Activated CD4-positive, alpha-beta T cell treated with anti-CD3 and anti-CD28 coated beads, Interleukin-2, amount 50 U/mL, for 1 hour (primary cell): ENCODE measurements around the gene AP3S2.

Source experiments
- DNase-seq: peaks from one replicate; pipeline ENCODE4 v3.0.0-alpha.2; 2020

AP3S2 gene

GRCh38 chr15:89830639-89831038 is 63.2 kb downstream of the AP3S2 start:
- DNase-seq, result no peak

DNA sequence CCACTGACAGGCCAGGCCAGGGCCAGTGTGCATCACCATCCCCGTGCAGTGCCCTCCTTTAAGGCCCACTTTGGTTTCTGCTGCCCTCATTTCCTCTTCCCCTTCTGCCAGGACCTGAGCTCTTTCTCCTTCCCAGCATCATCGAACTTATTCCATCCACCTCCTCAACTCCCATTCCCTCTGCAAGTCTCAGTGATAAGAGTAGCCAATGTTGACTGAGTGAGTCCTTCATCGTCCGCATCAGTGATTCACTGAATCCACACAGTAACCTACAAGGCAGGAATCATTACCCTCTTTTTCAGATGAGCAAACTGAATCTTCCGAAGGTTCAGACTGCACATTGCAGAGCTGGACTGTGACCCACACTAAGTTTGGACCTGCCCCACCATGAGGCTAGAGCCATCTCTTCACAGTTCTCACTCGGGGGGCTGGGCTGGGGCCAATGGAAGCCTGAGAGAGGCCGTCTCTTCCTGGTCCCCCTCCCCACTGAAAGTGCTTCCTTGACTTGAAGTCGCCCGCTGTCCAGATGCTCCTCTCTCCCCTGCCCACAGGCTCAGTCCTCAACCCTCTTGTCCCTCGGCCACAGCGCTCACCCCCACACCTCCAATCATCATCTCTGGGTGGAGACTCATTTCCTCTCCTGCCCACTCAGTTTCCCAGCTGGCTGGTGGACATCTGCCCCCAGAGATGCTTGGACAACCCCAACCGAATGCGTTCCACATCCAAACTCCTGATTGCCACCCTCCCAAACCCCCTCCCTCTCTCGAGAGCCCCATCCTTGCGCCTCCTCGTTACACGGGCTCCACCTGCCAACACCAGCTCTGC is 64.0 kb downstream of the AP3S2 start:
- DNase-seq, result no peak

DNA sequence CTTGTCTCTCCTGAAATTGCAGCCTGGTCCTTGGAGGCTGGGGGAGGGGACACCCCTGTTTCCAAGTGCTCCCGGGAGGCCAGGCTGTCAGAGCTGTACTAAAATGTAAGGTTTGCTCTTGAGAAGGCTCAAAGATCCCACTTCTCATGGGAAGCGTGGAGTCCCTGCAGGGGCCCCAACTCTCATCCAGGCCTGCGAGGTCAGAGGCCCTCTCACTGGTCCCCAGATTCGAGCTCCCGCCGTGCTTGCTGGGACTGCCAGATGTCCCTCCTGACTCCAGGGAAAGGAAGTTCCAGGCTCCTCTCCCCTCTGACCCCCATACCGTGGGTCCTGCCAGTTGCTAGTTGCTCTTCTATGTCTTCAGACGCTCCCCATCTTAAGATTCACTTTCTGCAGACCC is 64.6 kb downstream of the AP3S2 start:
- DNase-seq, result no peak

- no peak for DNase-seq
Observed at GRCh38 chr15:89828281-89829145, 65.3 kb downstream of the AP3S2 start.

GRCh38 chr15:89827829-89828228 is 66.0 kb downstream of the AP3S2 start:
- DNase-seq, result no peak

GRCh38 chr15:89826671-89827655 is 66.8 kb downstream of the AP3S2 start:
- DNase-seq, result no peak

DNA sequence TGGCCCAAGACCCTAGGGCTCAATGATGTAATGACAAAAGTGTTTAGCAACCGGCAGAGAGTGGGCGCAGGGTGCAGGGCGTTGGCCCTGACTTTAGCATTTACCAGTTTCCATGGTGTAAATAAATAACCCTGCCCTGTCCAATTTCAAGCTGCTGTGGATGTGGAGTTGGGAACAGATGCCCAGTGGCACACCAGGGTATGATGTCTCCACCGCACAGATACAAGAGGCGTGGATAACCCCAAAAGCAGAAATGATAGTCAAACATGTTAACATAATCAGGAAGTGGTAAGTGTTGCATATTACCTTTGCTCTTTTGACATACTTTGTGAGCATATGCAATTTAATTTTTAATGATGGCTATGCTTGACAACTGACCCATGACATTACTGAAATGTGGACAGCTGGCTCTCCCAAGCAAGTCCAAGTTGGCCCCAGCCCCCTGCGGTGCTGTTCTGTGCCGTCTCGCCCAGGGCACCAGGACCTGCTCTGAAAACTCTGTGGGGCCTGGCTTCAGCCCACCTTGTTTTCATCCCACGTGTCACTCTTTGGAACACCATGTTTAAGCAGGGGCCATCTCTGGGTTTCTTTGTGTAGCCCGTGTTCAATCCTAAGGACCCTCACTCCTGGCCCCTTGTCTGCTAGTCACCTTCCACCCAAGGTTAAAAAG is 68.4 kb downstream of the AP3S2 start:
- DNase-seq, result no peak

- no peak for DNase-seq
Observed at GRCh38 chr15:89824607-89824867, 69.3 kb downstream of the AP3S2 start.

- no peak for DNase-seq
Observed at GRCh38 chr15:89823836-89824606, 69.8 kb downstream of the AP3S2 start.

DNA sequence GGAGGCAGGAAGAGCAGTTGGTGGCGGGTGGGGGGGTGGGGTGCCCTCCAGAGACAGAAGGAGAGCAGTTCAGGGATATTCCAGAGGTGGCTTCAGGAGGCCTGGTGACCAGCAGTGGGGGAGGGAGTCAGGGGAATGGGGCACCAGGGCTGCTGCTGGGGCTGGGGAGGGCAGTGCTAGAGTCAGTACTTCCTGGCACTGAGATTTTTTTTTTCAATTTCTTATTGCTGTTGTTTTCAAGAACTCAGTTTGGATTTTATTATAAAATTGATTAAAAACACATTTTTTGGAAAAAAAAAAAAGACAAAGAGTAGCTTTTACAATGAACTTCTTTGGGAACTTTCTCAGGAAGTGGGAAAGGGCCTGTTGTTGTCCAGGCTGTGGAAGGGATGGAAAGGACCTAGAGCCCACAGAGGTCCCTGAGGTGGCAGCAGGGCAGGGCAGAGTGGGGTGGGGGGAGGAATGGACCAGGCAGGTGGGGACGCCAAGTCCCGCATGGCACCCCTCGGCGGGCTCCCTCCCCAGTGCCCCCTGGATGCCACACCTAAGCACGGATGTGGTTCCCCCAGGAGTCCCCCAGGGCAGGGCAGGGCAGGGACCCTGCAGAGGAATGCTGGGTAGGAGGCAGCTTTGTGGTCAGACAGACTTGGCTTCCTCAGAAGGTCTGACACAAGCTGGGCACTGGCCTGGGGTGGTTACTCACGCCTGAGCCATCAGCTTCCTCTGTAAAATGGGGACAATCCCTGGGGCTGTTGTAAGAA is 70.7 kb downstream of the AP3S2 start:
- DNase-seq, result no peak

DNA sequence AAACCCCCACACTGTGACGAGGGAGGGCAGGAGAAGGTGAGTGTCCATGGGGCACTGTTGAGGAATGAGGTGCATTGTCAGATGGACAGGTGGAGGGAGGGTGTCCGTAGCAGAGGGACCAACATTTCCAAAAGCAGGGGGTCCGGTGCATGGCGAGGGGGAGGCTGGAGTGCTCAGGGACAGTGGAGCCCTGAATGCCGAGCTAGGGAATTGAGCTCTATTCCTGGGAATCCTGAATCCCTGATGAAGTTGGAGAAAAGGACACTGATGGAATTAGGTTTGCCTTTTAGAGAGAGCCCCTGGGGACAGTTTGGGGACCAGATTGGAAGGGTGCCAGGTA is 71.2 kb downstream of the AP3S2 start:
- DNase-seq, result no peak

DNA sequence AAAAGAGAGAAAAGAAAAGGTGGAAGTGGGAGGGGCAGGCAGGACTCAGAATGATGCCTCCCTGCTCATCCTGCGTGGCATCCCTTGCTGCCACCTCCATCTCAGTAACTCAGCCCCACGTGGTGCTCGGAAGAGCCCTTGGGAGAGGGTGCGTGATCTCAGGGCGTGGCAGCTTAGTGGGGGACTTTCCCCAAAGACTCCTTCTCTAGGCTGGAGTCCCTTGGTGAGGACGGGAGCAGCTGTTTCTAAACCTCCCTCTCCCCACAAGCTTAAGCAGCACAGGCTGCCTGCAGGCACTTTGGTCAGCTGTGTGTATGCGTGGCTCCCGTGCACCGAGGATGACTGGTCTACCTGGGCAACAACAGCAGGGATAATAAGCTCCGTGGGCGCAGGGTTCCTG is 71.8 kb downstream of the AP3S2 start:
- DNase-seq, result no peak

- DNase-seq, result no peak
Observed at GRCh38 chr15:89820666-89821611, 72.9 kb downstream of the AP3S2 start.

GRCh38 chr15:89818287-89818686 is 75.5 kb downstream of the AP3S2 start:
- no peak for DNase-seq

DNA sequence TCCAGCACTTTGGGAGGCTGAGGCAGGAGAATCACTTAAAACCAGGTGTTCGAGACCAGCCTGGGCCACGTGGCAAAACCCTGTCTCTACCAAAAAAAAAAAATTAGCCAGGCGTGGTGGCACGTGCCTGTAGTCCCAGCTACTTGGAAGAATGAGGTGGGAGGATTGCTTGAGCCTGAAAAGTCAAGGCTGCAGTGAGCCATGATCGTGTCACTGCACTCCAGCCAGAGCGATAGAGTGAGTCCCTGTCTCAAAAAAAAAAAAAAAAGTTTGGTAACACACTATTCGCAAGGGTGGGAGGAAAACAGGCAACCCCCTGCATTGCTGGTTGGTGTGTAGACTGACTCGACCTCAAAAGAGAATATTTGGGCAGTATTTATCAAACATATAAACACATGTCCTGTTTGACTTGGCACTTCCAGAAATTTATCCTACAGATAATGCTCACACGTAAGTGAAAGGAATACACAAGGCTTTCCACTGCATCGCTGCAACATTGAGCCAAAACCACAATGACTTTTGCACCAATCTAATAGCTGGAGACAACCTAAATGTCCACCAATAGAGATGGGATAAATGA is 76.0 kb downstream of the AP3S2 start:
- DNase-seq, result no peak

DNA sequence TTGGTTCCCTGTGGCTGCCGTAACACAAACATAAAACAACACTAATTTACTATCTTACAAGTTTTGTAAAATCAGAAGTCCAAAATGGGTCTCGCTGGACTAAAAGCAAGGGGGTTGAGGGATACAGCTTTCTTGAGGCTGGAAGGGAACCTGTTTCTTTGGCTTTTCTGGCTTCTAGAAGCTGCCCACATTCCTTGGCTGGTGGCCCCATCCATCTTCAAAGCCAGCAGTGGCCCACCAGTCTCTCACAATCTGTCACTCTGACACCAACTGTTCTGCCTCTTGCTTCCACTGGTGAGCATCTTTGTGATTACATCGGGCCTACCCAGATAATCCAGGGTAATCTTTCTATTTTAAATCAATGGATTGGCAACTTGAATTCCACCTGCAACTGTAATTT is 78.0 kb downstream of the AP3S2 start:
- DNase-seq, result no peak

- DNase-seq, result no peak
Observed at GRCh38 chr15:89814112-89814742, 79.6 kb downstream of the AP3S2 start.

DNA sequence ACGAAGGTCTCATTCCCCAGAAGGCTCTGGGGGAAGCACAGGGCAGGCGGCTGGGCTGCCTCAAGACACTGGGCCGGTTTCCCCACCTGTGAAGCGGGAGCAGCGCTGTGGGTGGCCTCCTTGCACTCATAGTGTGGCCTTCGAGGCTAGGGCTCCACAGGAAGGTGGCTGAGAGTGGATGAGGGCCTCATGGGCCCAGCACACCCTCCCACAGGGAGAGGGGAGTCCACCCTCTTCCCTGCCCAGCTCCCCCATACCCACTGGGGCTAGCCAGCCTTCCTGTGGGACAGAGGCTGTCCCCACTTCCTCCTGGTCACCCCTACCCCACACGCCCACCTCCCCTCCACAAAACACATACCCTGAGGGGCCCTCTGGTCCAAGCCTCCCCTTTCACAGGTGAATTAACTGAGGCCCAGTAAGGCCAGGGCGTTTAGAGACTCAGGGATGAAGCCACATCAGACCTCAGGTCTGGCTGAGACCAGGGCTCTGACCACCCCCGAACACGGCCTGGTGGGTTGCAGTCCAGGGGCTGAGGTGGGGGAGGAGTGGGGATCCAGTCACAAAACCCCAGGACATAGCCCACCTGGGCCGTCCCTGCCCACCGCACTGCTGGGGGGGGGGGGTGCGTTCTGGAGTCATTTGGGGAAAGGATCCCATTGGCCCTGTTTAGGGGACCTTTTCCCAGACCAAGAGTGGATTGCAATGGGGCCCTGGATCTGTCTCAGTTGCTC is 80.2 kb downstream of the AP3S2 start:
- no peak for DNase-seq
